Activated naive CD4-positive, alpha-beta T cell treated with anti-CD3 and anti-CD28 coated beads, Interleukin-2, amount 10 ng/mL, durations not matched to agents 7 days and 5 days (primary cell): ENCODE data around the gene DTNBP1.

Experiments
- CTCF ChIA-PET: fragments of 350-600 bp; sonication (Branson Sonifier 250); formaldehyde crosslinking; loops from one replicate; lab custom pipeline; 2021; ENCODE audit warnings: antibody characterized with exemption; lab: Charles Lee
- DNase-seq: peaks from one replicate; pipeline ENCODE4 v3.0.0-alpha.2; 2020
- H3K27ac Mint-ChIP-seq: one replicate; pipeline ENCODE4 v1.8.0; 2021; ENCODE audit warnings: mild to moderate bottlenecking, moderate library complexity, mixed read lengths
- H3K27me3 Mint-ChIP-seq: one replicate; pipeline ENCODE4 v1.8.0; 2021; ENCODE audit warnings: mild to moderate bottlenecking, mixed read lengths
- H3K36me3 Mint-ChIP-seq: one replicate; pipeline ENCODE4 v1.8.0; 2021; ENCODE audit warnings: mixed read lengths
- H3K4me1 Mint-ChIP-seq: one replicate; pipeline ENCODE4 v1.8.0; 2021; ENCODE audit warnings: mixed read lengths
- H3K4me3 Mint-ChIP-seq: one replicate; pipeline ENCODE4 v1.8.0; 2021; ENCODE audit warnings: mild to moderate bottlenecking, moderate library complexity, mixed read lengths
- H3K9me3 Mint-ChIP-seq: one replicate; pipeline ENCODE4 v1.8.0; 2021; ENCODE audit warnings: mixed read lengths

The DTNBP1 gene

DNA sequence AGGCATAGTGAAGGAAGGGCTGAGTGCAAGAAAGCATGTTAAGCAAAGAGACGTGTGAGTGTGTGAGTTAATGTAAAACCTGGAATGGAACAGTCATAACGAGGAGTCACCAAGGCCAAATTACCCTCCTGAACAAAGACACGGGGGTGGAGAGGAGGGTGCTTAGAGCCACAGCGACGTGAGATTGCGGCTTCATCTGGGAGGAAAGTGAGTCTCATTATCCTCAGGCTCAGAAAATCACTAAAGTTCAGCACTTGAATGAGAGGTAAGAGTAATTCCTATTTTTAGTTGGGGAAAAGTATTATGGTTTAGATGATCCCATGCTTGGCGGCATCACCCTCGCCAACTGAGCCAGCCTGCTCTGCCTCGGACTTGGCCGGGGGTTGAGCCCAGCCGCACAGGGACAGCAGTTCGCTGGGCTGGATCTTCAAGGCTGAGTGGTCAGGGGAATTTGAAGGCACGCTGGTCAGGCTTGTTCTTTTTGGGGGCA lies 136.6 kb downstream of the DTNBP1 start:
- H3K27ac Mint-ChIP-seq = no peak overlapping the region
- H3K9me3 Mint-ChIP-seq = no peaks in the 10 kb centered on the region
- DNase-seq = no peak
- CTCF ChIA-PET = no interaction called here
- no peak overlapping the region for H3K4me3 Mint-ChIP-seq
- H3K27me3 Mint-ChIP-seq = no peaks in the 10 kb centered on the region
- peaks cover 77% of the 10 kb centered on the region for H3K36me3 Mint-ChIP-seq
- H3K4me1 Mint-ChIP-seq = peaks cover 26% of the 10 kb centered on the region

DNA sequence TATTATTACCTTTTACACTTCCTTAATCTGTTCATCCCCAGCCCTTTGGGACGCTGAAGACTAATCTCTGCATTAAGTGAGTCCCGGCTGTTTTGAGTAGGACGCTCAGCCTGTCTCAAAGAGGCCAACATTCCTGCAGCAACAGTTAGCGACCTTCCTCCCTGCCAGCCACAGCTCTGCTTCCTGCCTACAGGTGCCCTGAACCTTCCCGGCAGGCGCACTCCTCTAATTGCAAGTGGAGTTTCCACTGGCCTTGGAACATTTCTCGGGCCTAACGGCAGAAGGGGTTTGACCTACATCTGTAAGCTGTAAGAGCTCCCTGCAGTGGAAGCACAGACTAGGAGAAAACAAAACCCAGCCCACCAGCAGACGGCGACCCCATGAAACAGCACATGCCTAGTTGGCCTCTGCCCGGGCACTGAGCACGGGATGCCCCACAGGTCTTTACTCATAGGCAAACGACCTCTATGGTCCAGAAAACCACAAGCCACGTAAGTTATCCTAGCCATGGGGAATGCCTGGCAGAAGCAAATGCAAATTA lies 137.9 kb downstream of the DTNBP1 start:
- no peaks in the 10 kb centered on the region for H3K9me3 Mint-ChIP-seq
- DNase-seq = no peak
- CTCF ChIA-PET = no interaction called here
- no peak overlapping the region for H3K27ac Mint-ChIP-seq
- H3K4me1 Mint-ChIP-seq = peaks cover 13% of the 10 kb centered on the region
- no peaks in the 10 kb centered on the region for H3K27me3 Mint-ChIP-seq
- H3K36me3 Mint-ChIP-seq = peaks cover 75% of the 10 kb centered on the region
- no peak overlapping the region for H3K4me3 Mint-ChIP-seq

DNA sequence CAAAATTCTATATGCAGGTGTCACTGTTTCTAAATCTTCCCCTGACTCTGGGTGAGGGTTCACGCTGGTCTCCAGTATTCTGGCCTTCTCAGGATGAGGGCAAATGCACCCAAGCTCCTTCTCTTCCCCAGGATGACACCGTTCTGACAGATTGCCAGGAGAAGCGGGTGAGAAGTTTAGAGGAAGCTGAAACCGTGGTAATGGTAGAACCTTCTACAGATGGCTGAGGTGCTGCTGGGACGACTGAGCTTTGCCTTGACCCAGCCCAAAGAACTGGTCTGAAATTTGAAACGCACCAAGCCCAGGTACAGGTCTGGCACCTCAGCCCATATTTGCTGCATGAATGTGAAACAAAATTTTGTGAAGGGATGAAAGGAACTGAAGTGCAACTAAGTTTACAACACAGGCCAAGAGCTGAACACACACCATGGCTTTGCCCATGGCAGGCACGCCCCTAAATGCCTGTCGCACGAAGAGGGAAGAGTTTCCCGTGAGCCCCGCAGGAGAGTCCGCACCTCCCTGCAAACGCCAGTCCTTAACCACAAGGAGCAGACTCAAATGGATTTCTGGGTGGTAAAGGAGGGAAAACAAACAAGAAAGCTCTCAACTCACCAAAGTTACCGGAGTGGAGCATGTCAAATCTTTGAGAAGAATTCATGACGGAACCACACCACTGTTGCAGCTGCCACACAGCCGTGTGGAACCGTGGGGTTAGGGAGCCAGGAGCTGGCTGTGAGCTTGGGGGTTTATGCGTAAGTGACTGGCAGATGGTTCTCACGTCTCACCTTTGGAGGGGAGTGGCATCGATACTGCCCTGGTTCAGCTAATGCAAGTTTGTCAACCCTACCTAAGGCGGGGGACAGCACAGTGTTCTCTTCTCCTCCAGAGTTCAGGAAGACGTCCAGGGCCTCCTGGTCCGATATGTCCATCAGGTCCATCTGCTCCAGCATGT lies 138.9 kb downstream of the DTNBP1 start:
- CTCF ChIA-PET = no interaction called here

DNA sequence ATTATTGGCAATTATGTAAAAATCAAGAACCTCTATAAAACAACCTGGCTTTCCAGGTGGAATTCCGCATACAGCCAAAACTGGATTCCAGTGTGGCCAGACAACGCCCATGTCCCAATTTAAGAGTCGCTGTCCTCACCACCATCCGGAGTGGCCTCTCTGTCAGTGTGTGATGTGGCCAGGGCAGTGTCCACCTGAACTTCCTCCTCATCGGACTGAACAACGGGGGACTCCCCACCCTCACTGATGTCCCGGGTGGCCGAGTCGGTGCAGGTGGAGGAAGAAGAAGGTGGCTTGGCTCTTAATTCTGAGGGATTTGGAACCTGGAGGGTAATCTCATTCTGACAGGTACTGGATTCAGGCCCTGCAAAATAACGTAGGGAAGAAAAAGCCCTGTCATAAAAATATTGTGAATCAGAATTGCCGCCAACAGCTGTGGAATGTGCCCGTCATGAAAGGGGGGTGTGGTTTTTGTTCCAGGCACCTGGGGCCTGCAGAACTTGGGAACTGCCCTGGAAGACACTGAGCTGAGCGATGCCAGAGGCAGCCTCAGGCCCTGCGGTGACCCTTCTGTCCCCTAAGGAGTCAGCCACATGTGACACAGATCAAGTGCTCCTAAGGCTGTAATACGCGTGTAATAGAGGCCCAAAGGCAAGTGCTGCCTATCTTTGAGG lies 139.8 kb downstream of the DTNBP1 start:
- H3K4me3 Mint-ChIP-seq = no peak overlapping the region
- peaks cover 12% of the 10 kb centered on the region for H3K4me1 Mint-ChIP-seq
- CTCF ChIA-PET = no interaction called here
- no peaks in the 10 kb centered on the region for H3K9me3 Mint-ChIP-seq
- H3K27me3 Mint-ChIP-seq = no peaks in the 10 kb centered on the region
- no peak overlapping the region for H3K27ac Mint-ChIP-seq
- DNase-seq = no peak
- H3K36me3 Mint-ChIP-seq = peaks cover 77% of the 10 kb centered on the region

More for the DNA sequence above, 138.9 kb downstream of the DTNBP1 start:
- Mint-ChIP-seq H3K9me3 (no peaks in the 10 kb centered on the region), H3K36me3 (peaks cover 75% of the 10 kb centered on the region), H3K27ac (peak overlapping the region; percentile 50), H3K4me3 (no peak overlapping the region), H3K27me3 (no peaks in the 10 kb centered on the region), H3K4me1 (peaks cover 12% of the 10 kb centered on the region)
- DNase-seq = no peak

DNA sequence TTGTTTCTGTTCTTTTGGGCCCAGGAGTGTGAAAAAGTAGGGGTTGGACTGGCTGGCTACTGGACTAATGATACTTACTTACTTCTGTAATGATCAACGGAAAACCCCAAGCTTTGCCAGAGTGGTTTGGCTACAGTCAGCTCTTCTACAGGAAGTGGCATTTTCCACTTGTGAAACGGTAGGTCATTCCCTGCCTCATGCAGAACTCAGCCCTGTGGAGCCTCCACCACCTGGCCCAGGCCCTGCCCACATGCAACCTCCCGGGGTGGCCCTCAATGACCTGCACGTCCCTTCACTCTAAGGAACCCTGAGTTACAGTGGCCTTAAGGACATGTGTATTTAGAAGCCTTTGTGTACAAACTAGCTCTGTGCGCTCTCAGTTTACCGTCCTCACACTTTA lies 140.4 kb downstream of the DTNBP1 start:
- H3K36me3 Mint-ChIP-seq = peaks cover 77% of the 10 kb centered on the region
- CTCF ChIA-PET = interaction anchor here (1.9 kb wide), 1 partner anchor 102 kb away, joined by 4 read pairs; no protein-coding TSS in a partner anchor
- DNase-seq = no peak

DNA sequence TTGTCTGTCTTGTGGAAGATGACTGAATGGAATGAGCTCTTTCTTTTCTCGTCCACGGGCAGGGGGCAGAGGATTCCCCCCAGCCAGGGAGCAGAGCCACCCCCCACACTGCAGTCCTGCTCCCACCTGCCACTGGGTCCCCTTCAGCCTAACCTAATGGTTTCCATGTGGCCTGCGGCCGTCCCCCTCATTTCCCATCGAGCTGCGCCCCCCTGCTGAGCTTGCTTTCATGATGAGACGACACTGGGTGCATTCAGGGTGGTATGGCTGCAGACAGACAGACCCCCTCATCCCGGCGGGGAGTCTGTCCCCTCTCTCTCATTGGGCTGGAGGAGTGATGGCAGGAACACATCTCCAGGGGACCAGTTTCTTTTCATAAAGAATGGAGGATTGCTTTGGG lies 140.8 kb downstream of the DTNBP1 start:
- H3K27me3 Mint-ChIP-seq = no peaks in the 10 kb centered on the region
- CTCF ChIA-PET = interaction anchor here (1.9 kb wide), 1 partner anchor 102 kb away, joined by 4 read pairs; no protein-coding TSS in a partner anchor
- H3K27ac Mint-ChIP-seq = peak overlapping the region; percentile 55
- H3K9me3 Mint-ChIP-seq = no peaks in the 10 kb centered on the region
- H3K4me1 Mint-ChIP-seq = peaks cover 12% of the 10 kb centered on the region
- peaks cover 76% of the 10 kb centered on the region for H3K36me3 Mint-ChIP-seq
- no peak for DNase-seq
- no peak overlapping the region for H3K4me3 Mint-ChIP-seq

More for the DNA sequence above, 140.4 kb downstream of the DTNBP1 start:
- Mint-ChIP-seq H3K9me3 (no peaks in the 10 kb centered on the region), H3K4me3 (no peak overlapping the region), H3K27ac (peak overlapping the region; percentile 55), H3K27me3 (no peaks in the 10 kb centered on the region), H3K4me1 (peaks cover 12% of the 10 kb centered on the region)

DNA sequence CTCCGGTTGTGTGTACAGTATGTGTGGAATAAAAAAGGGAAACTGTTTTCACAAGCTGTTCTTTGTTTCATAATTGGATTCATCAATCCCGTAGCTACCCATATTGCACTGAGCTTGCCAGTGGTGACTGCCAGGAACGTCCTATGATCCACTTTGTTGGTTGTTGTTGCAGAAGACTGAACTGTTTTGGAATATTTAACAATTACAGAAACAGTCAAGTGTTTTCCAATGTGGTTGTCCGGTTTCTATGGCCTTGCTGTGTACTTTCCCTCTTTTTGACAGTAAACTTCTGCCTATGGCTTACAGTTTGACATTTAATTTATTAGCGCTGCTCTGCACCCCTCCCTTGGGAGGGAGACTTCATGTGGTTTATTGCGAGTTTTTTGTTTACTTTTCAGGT lies 141.2 kb downstream of the DTNBP1 start:
- H3K36me3 Mint-ChIP-seq = peaks cover 73% of the 10 kb centered on the region

DNA sequence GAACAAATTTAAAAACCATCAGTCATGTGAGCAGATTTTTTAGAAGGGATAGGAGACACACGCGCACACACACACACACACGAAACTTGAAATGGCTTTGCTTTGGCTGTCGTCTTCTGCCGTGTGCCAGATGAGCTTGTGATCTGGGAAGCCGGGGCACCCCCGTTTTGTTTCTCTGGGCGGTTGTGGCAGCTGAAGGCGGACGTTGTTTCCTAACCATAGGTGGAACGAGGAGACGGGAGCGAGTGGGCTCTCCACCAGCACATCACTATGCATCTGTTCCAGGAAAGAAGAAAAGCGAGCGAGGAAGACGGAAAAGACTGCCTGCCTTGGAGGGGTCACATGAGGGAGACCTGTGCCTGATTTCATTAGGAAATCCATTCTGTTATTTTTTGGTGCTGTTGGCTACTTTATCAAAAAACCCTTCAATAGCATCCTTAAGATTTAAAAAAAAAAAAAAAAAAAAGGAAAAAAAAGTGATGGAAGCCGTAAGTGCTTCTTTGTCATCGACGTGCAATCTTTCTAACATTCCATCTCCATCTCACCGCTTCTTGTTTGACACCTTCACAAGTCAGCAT lies 142.1 kb downstream of the DTNBP1 start:
- Mint-ChIP-seq H3K4me3 (no peak overlapping the region), H3K27ac (no peak overlapping the region), H3K27me3 (no peaks in the 10 kb centered on the region), H3K9me3 (no peaks in the 10 kb centered on the region), H3K4me1 (peaks cover 7% of the 10 kb centered on the region), H3K36me3 (peaks cover 70% of the 10 kb centered on the region)
- CTCF ChIA-PET = interaction anchor here (1.9 kb wide), 1 partner anchor 103 kb away, joined by 4 read pairs; no protein-coding TSS in a partner anchor
- peak; percentile 16 for DNase-seq

More for the DNA sequence above, 141.2 kb downstream of the DTNBP1 start:
- no peaks in the 10 kb centered on the region for H3K27me3 Mint-ChIP-seq
- CTCF ChIA-PET = interaction anchor here (1.9 kb wide), 1 partner anchor 103 kb away, joined by 4 read pairs; no protein-coding TSS in a partner anchor
- no peak overlapping the region for H3K4me3 Mint-ChIP-seq
- peak overlapping the region; percentile 0 for H3K27ac Mint-ChIP-seq
- H3K9me3 Mint-ChIP-seq = no peaks in the 10 kb centered on the region
- peaks cover 12% of the 10 kb centered on the region for H3K4me1 Mint-ChIP-seq
- DNase-seq = no peak

DNA sequence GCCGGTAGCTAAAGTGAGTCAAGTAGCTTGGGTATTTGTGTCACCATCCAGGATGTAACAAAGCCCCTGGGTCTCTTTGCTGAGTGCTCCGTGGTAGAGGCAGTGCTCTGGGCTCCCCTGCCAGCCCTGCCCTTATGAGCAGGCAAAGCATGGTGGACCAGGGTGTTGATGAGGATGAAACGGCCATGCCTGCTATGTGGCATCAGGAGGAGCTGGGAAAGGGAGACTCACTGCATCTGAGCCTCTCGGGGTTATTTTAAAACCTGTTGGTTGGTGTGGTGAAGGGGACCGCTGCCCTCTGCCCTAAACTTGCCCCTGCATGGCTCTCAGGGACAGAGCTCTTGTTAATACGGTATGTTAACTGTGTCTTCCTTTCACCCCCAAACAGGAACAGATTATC lies 143.1 kb downstream of the DTNBP1 start:
- CTCF ChIA-PET = no interaction called here
- Mint-ChIP-seq H3K4me3 (no peak overlapping the region), H3K27ac (no peak overlapping the region), H3K36me3 (peaks cover 67% of the 10 kb centered on the region), H3K27me3 (no peaks in the 10 kb centered on the region), H3K4me1 (peaks cover 5% of the 10 kb centered on the region), H3K9me3 (no peaks in the 10 kb centered on the region)
- no peak for DNase-seq

DNA sequence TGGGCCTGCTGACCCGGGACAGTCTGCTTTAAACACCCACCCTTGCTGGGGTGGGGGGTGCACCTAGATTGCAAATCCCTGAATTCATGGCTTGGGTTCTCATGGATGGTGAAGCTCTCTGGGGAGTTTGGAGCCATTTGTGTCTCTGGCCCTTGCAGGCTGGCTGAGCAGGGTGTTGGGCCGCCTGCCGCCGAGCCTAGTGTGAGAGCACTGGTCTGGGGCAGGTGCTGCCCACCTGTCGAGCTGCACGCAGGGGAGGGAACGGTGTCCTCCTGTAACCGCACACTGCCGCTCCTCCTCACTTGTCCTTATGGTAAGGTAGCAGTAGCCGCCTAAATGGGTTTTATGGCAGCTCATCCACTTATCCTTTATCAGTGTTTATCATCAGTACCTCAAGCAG lies 143.9 kb downstream of the DTNBP1 start:
- H3K27ac Mint-ChIP-seq = no peak overlapping the region
- no peaks in the 10 kb centered on the region for H3K9me3 Mint-ChIP-seq
- no peak for DNase-seq
- peaks cover 5% of the 10 kb centered on the region for H3K4me1 Mint-ChIP-seq
- H3K36me3 Mint-ChIP-seq = peaks cover 66% of the 10 kb centered on the region
- no peak overlapping the region for H3K4me3 Mint-ChIP-seq
- no peaks in the 10 kb centered on the region for H3K27me3 Mint-ChIP-seq
- CTCF ChIA-PET = no interaction called here

DNA sequence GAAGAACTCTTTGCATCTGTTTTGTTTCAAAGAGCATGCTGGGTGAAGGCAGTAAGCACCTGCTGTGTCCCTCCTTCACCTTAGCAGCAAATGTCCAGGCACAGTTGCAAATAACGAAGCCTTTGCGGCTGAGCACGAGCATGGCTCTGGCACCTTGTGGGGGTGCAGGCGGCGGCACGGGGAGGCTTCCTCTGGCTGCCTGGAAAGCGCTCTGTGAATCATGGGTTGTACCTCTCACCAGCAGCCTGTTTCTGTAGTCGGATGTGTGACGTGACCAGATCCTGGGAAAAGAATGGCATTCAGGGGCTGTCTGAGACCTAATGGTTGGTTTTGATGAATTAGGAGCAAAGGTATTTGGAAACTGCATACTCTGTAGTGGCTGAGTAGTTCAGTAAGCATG lies 144.8 kb downstream of the DTNBP1 start:
- Mint-ChIP-seq H3K27me3 (no peaks in the 10 kb centered on the region), H3K9me3 (no peaks in the 10 kb centered on the region), H3K4me3 (no peak overlapping the region), H3K36me3 (peaks cover 64% of the 10 kb centered on the region), H3K27ac (peak overlapping the region; percentile 33), H3K4me1 (peaks cover 5% of the 10 kb centered on the region)
- no peak for DNase-seq
- CTCF ChIA-PET = no interaction called here

DNA sequence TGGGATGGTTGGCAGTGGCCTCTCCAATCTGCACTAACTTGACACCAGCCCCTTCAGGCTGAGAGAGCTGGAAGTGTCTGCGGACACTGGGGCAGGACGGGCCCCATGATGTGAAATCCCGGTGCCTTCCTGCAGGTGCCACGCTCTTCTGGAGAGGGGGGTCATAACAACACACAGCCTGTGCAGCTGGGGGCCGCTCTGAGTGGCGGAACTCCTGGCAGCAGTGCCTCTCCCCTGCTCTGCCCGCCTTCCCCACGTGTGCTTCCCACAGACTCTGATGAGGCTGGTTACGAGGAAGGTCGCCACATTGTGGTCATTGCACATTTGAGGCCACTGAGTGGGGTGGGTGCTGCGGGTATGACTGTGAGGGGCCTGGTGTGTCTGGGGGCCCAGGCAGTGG lies 145.2 kb downstream of the DTNBP1 start:
- Mint-ChIP-seq H3K4me3 (no peak overlapping the region), H3K9me3 (no peaks in the 10 kb centered on the region), H3K4me1 (peaks cover 4% of the 10 kb centered on the region), H3K27ac (no peak overlapping the region), H3K27me3 (no peaks in the 10 kb centered on the region), H3K36me3 (peaks cover 61% of the 10 kb centered on the region)
- DNase-seq = no peak
- CTCF ChIA-PET = no interaction called here

DNA sequence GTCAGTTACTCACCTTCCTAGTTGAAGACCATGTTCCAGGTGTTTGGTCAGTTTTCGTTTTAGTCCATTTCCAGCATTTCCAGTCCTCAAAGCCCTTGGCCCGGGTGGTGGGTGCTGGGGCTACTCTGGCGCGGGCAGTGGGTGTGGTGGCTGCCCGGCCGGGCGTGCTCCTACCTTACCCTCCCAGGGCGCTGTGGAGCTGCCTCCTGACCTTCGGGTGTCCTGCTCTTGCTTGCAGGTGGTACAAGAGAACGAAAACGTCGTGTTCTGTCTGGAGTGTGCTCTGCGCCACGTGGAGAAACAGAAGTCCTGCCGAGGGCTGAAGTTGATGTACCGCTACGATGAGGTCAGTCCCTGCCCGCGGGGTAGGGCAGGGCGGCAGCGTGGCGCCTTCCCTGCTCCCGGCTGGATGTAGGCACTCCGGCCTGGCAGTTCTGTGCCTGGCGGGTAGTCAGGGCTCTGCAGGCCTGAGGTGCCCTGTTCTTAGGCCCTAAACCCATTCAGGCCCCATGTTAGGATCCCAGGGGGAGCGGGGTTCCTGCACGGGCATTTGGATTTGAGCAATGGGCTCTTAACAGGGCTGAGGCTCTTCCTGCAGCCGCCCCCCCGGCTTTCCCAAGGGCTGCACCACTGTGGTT lies 145.8 kb downstream of the DTNBP1 start:
- H3K27ac Mint-ChIP-seq = no peak overlapping the region

More for the DNA sequence above, 145.8 kb downstream of the DTNBP1 start:
- peaks cover 61% of the 10 kb centered on the region for H3K36me3 Mint-ChIP-seq
- no peaks in the 10 kb centered on the region for H3K9me3 Mint-ChIP-seq
- CTCF ChIA-PET = no interaction called here
- DNase-seq = no peak
- no peaks in the 10 kb centered on the region for H3K27me3 Mint-ChIP-seq
- no peak overlapping the region for H3K4me3 Mint-ChIP-seq
- H3K4me1 Mint-ChIP-seq = no peaks in the 10 kb centered on the region
